ENCODE measurements around the gene CENPS. TPM values are rescaled to one million over a fixed set of nuclear protein-coding genes. Genes with fewer than 3 reads are reported as not detected.

CENPS gene
- total and polyA plus RNA-seq, 9 of the 15 experiments (the other 6 are each of a cell fraction or from before 2014, with no cell fraction given): 10.2 to 36.0 (median 26.0) TPM

DNA sequence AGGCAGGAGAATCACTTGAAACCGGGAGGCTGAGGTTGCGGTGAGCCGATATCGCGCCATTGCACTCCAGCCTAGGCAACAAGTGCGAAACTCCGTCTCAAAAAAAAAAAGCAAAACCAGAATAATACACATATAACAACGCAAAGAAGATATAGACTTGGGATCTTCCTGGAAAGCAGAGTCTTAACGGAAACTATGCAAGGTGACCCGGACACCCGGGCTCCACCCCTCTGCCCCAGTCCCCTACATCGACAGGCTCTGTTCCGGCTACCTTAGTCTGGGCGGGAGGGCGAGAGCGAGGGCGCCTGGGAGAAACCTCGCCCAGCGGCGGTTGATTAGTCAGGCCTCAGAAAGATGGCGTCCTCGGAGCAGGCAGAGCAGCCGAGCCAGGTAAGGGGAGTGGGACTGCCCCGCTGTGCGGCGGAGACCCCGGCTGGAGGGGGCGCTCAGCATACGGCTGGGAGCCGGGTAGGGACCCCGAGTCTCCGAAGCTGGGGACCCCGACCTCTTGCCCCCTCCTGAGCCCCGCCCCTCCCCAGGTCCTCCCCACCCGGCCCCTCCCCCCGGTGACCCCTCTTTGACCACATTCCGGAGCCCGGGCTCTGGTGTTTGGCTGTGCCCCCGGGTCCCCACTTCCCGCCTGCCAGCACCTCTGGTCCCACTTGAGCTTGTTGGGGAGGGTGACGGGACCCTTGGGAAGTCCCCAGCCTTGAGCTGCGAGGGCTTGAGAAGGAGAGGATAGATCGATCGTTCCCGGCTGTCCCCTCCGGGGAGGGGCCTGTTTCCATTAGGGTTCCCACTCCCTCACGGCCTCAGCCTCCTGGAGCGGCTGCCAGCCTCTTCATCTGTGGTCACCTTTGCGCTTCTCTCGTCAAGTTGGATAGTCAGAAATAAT, 44.6 kb downstream of the CENPS start, which contains the start of gene PEX14 (continued):
- peak; percentile 48 for TF ChIP-seq CREB1 (IDR thresholded peaks at IDR 0.05)
- no peak for TF ChIP-seq CREB1 (CRISPR knock-in tag; IDR thresholded peaks at IDR 0.05)
- no peak for TF ChIP-seq DACH1 (IDR thresholded peaks at IDR 0.05; ENCODE audit: partially characterized antibody)
- peak in 1 of 2 experiments; percentile 76; a peak in 1 of 4 replicates for TF ChIP-seq NONO (IDR thresholded peaks at IDR 0.05; ENCODE audit: low read depth in 2 of 2, low read length in 1 of 2)
- TF ChIP-seq, protein P1, sequence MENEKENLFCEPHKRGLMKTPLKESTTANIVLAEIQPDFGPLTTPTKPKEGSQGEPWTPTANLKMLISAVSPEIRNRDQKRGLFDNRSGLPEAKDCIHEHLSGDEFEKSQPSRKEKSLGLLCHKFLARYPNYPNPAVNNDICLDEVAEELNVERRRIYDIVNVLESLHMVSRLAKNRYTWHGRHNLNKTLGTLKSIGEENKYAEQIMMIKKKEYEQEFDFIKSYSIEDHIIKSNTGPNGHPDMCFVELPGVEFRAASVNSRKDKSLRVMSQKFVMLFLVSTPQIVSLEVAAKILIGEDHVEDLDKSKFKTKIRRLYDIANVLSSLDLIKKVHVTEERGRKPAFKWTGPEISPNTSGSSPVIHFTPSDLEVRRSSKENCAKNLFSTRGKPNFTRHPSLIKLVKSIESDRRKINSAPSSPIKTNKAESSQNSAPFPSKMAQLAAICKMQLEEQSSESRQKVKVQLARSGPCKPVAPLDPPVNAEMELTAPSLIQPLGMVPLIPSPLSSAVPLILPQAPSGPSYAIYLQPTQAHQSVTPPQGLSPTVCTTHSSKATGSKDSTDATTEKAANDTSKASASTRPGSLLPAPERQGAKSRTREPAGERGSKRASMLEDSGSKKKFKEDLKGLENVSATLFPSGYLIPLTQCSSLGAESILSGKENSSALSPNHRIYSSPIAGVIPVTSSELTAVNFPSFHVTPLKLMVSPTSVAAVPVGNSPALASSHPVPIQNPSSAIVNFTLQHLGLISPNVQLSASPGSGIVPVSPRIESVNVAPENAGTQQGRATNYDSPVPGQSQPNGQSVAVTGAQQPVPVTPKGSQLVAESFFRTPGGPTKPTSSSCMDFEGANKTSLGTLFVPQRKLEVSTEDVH (IDR thresholded peaks at IDR 0.05; ENCODE audit: low read depth, partially characterized antibody): peak; percentile 36
- TF ChIP-seq, protein P2, sequence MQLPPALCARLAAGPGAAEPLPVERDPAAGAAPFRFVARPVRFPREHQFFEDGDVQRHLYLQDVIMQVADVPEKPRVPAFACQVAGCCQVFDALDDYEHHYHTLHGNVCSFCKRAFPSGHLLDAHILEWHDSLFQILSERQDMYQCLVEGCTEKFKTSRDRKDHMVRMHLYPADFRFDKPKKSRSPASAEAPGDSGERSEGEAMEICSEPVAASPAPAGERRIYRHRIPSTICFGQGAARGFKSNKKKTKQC (CRISPR knock-in tag; IDR thresholded peaks at IDR 0.05): no peak; the same call in 1 of the 2 replicates
- TF ChIP-seq ZNF239 (CRISPR knock-in tag; IDR thresholded peaks at IDR 0.05): no peak; the same call in 1 of the 2 replicates
- TF ChIP-seq, protein P3, sequence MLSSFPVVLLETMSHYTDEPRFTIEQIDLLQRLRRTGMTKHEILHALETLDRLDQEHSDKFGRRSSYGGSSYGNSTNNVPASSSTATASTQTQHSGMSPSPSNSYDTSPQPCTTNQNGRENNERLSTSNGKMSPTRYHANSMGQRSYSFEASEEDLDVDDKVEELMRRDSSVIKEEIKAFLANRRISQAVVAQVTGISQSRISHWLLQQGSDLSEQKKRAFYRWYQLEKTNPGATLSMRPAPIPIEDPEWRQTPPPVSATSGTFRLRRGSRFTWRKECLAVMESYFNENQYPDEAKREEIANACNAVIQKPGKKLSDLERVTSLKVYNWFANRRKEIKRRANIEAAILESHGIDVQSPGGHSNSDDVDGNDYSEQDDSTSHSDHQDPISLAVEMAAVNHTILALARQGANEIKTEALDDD (IDR thresholded peaks at IDR 0.05): no peak
- peak; percentile 85 for TF ChIP-seq POLR2A (conservative IDR thresholded peaks at IDR 0.05)
- peak; percentile 87 to 99 (median 98) for TF ChIP-seq YY1 (IDR thresholded peaks at IDR 0.05; ENCODE audit: borderline replicate concordance in 1 of 3, control insufficient read depth in 1 of 3, extremely low read depth in 1 of 3, insufficient read depth in 3 of 3, insufficient read length in 1 of 3, insufficient replicate concordance in 2 of 3, low read depth in 1 of 3, low read length in 2 of 3)
- TF ChIP-seq BRD4 (IDR thresholded peaks at IDR 0.05): no peak
- no peak for TF ChIP-seq SMAD2 (IDR thresholded peaks at IDR 0.05; ENCODE audit: low read depth, low read length)
- TF ChIP-seq, protein P4, sequence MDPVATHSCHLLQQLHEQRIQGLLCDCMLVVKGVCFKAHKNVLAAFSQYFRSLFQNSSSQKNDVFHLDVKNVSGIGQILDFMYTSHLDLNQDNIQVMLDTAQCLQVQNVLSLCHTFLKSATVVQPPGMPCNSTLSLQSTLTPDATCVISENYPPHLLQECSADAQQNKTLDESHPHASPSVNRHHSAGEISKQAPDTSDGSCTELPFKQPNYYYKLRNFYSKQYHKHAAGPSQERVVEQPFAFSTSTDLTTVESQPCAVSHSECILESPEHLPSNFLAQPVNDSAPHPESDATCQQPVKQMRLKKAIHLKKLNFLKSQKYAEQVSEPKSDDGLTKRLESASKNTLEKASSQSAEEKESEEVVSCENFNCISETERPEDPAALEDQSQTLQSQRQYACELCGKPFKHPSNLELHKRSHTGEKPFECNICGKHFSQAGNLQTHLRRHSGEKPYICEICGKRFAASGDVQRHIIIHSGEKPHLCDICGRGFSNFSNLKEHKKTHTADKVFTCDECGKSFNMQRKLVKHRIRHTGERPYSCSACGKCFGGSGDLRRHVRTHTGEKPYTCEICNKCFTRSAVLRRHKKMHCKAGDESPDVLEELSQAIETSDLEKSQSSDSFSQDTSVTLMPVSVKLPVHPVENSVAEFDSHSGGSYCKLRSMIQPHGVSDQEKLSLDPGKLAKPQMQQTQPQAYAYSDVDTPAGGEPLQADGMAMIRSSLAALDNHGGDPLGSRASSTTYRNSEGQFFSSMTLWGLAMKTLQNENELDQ (CRISPR knock-in tag; IDR thresholded peaks at IDR 0.05; ENCODE audit: borderline replicate concordance): no peak
- TF ChIP-seq NCOA1 (IDR thresholded peaks at IDR 0.05; ENCODE audit: low read depth): 0 out of 2 replicates have a peak, but pooled peaks have one; percentile 50
- TF ChIP-seq L3MBTL2 (IDR thresholded peaks at IDR 0.05): peak; percentile 88
- no peak for TF ChIP-seq IRF9 (tag; IDR thresholded peaks at IDR 0.05)
- peak; percentile 90 for TF ChIP-seq TBP (optimal IDR thresholded peaks at IDR 0.05; ENCODE audit: low read depth, low read length)
- no peak for TF ChIP-seq MYBL2 (IDR thresholded peaks at IDR 0.05; ENCODE audit: low read depth)
- TF ChIP-seq MYBL2 (CRISPR knock-in tag; IDR thresholded peaks at IDR 0.05; ENCODE audit: borderline replicate concordance): no peak
- no peak for TF ChIP-seq ZNF408 (CRISPR knock-in tag; IDR thresholded peaks at IDR 0.05; ENCODE audit: low read depth)

All from K562 (cell line).